Measurements from ENCODE around the gene LEKR1. TPM values are rescaled to one million over a fixed set of nuclear protein-coding genes. Genes with fewer than 3 reads are reported as not detected.
"Not testable (repeated sequence)": the region's sequence is repeated elsewhere in the genome, so short reads cannot be mapped to it uniquely, and the experiment has no call there.

LEKR1 gene
- total RNA-seq, 1 donor from 2014 or later, result 1.8 TPM

GRCh38 chr3:156797368-156797767 is 28.8 kb upstream of the LEKR1 start:
- peaks cover 10% of the 10 kb centered on the region for H3K36me3 Mint-ChIP-seq (ENCODE audit: low read depth)
- H3K27ac Mint-ChIP-seq (ENCODE audit: unreplicated experiment), result no peak overlapping the region
- no peak for DNase-seq (ENCODE audit: low read depth, low spot score)
- H3K4me1 Mint-ChIP-seq, result peaks cover 20% of the 10 kb centered on the region
- H3K27me3 Mint-ChIP-seq (ENCODE audit: low read depth), result no peaks in the 10 kb centered on the region
- H3K4me3 Mint-ChIP-seq, result no peak overlapping the region
- peaks cover 16% of the 10 kb centered on the region for H3K9me3 Mint-ChIP-seq
- no peak for TF ChIP-seq CTCF (conservative IDR thresholded peaks at IDR 0.05)

GRCh38 chr3:156800287-156800686 is 25.9 kb upstream of the LEKR1 start:
- DNase-seq (ENCODE audit: low read depth, low spot score); H3K36me3 Mint-ChIP-seq (ENCODE audit: low read depth); H3K4me1 Mint-ChIP-seq; H3K27ac Mint-ChIP-seq (ENCODE audit: unreplicated experiment); H3K27me3 Mint-ChIP-seq (ENCODE audit: low read depth); H3K4me3 Mint-ChIP-seq: not testable (repeated sequence)
- peaks cover 19% of the 10 kb centered on the region for H3K9me3 Mint-ChIP-seq

DNA sequence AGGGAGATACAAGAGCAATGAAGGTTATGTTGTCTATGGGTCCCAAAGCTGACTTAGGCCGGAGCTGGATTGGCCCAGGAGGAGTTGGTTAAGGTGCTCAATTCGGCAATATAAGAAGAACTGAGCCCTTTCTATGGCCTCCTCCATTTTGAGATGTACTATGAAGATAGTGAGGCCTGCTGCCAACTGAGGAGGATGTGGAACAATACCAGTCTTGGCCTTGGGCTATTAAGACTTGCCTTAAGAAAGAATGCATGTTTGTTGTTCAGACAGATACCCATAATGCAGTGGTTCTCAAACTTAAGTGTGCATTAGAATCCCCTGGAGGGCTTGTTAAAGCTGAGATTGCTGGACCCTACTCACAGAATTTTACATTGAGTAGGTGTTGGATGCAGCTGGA is 24.4 kb upstream of the LEKR1 start:
- H3K36me3 Mint-ChIP-seq (ENCODE audit: low read depth), result peaks cover 10% of the 10 kb centered on the region
- no peaks in the 10 kb centered on the region for H3K27me3 Mint-ChIP-seq (ENCODE audit: low read depth)
- no peak overlapping the region for H3K4me3 Mint-ChIP-seq
- no peak for DNase-seq (ENCODE audit: low read depth, low spot score)
- no peaks in the 10 kb centered on the region for H3K4me1 Mint-ChIP-seq
- H3K27ac Mint-ChIP-seq (ENCODE audit: unreplicated experiment), result no peak overlapping the region
- H3K9me3 Mint-ChIP-seq, result peaks cover 19% of the 10 kb centered on the region
- no peak for TF ChIP-seq CTCF (conservative IDR thresholded peaks at IDR 0.05)

GRCh38 chr3:156802821-156803606 is 23.1 kb upstream of the LEKR1 start:
- Mint-ChIP-seq H3K4me3 (no peak overlapping the region), H3K36me3 (ENCODE audit: low read depth) (peaks cover 10% of the 10 kb centered on the region), H3K27me3 (ENCODE audit: low read depth) (no peaks in the 10 kb centered on the region), H3K27ac (ENCODE audit: unreplicated experiment) (no peak overlapping the region), H3K4me1 (peaks cover 4% of the 10 kb centered on the region), H3K9me3 (peaks cover 19% of the 10 kb centered on the region)
- DNase-seq (ENCODE audit: low read depth, low spot score), result no peak
- no peak for TF ChIP-seq CTCF (conservative IDR thresholded peaks at IDR 0.05)

- Mint-ChIP-seq H3K4me1 (peaks cover 5% of the 10 kb centered on the region), H3K4me3 (no peak overlapping the region), H3K27me3 (ENCODE audit: low read depth) (no peaks in the 10 kb centered on the region), H3K9me3 (peaks cover 15% of the 10 kb centered on the region), H3K36me3 (ENCODE audit: low read depth) (peaks cover 6% of the 10 kb centered on the region), H3K27ac (ENCODE audit: unreplicated experiment) (no peak overlapping the region)
- no peak for DNase-seq (ENCODE audit: low read depth, low spot score)
- TF ChIP-seq CTCF (conservative IDR thresholded peaks at IDR 0.05), result no peak
Observed at GRCh38 chr3:156803952-156804741, 22.0 kb upstream of the LEKR1 start.

DNA sequence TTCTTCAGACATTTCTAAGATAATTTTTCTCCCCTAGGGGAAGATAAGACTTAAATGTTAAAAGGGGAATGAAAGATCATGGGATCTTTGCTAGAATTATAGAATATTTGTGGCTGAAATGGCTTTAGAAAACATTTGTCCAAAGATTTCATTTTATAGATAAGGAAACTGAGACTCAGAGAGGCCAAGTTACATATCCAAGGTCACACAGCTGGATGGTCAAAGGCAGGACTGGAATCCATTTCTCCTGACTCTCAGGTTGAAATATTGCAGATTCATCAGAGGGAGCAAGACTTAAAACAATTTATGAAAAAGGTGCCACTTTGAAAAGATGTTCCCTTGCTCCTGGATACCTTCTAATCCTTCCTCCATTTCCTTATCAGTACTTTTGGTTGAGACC is 19.5 kb upstream of the LEKR1 start:
- Mint-ChIP-seq H3K9me3 (peaks cover 3% of the 10 kb centered on the region), H3K4me3 (no peak overlapping the region), H3K36me3 (ENCODE audit: low read depth) (no peaks in the 10 kb centered on the region), H3K27me3 (ENCODE audit: low read depth) (no peaks in the 10 kb centered on the region), H3K4me1 (peaks cover 24% of the 10 kb centered on the region), H3K27ac (ENCODE audit: unreplicated experiment) (no peak overlapping the region)
- DNase-seq (ENCODE audit: low read depth, low spot score), result no peak
- TF ChIP-seq CTCF (conservative IDR thresholded peaks at IDR 0.05), result no peak

Data from neural crest cell (in vitro differentiated cells).